T-helper 1 cell treated with Interleukin-12 subunit alpha and Interleukin-12 subunit beta and Interleukin-4 antibody, amounts not matched to agents 30 μg/mL and 1 μg/mL, for 36 hours (primary cell): ENCODE data around the gene POLE.

Source experiments
- H3K27ac Mint-ChIP-seq: one replicate; pipeline ENCODE4 v1.8.0; 2021; ENCODE audit warnings: mild to moderate bottlenecking, mixed read lengths
- H3K27me3 Mint-ChIP-seq: one replicate; pipeline ENCODE4 v1.8.0; 2021; ENCODE audit warnings: low read depth, mixed read lengths
- H3K36me3 Mint-ChIP-seq: one replicate; pipeline ENCODE4 v1.8.0; 2021; ENCODE audit warnings: low read depth, mixed read lengths
- H3K4me1 Mint-ChIP-seq: one replicate; pipeline ENCODE4 v1.8.0; 2021; ENCODE audit warnings: low read depth, mixed read lengths
- H3K4me3 Mint-ChIP-seq: one replicate; pipeline ENCODE4 v1.8.0; 2021; ENCODE audit warnings: mild to moderate bottlenecking, moderate library complexity, mixed read lengths
- H3K9me3 Mint-ChIP-seq: one replicate; pipeline ENCODE4 v1.8.0; 2021; ENCODE audit warnings: mixed read lengths

Gene POLE

DNA sequence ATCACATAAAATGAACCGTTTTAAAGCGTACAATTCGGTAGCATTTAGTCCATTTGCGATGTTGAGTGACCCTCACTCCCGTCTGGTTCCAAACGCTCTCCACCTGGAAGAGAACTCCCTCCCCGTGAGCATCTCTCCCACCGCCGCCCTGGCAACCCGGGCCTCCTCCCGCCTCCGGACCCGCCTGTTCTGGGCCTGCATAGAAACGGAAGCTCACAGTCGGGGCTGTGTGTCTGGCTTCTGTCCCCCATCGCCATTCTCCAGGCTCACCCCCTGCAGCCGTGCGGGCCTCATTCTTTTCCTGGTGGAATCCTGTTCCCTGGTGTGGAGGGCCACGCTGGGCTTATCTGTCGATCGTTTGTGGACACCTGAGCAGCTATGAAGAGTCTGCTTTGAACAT lies 94.1 kb downstream of the POLE start:
- Mint-ChIP-seq H3K27ac (no peak overlapping the region), H3K36me3 (no peaks in the 10 kb centered on the region), H3K4me1 (peaks cover 10% of the 10 kb centered on the region), H3K27me3 (peaks cover 15% of the 10 kb centered on the region), H3K9me3 (no peaks in the 10 kb centered on the region), H3K4me3 (no peak overlapping the region)

DNA sequence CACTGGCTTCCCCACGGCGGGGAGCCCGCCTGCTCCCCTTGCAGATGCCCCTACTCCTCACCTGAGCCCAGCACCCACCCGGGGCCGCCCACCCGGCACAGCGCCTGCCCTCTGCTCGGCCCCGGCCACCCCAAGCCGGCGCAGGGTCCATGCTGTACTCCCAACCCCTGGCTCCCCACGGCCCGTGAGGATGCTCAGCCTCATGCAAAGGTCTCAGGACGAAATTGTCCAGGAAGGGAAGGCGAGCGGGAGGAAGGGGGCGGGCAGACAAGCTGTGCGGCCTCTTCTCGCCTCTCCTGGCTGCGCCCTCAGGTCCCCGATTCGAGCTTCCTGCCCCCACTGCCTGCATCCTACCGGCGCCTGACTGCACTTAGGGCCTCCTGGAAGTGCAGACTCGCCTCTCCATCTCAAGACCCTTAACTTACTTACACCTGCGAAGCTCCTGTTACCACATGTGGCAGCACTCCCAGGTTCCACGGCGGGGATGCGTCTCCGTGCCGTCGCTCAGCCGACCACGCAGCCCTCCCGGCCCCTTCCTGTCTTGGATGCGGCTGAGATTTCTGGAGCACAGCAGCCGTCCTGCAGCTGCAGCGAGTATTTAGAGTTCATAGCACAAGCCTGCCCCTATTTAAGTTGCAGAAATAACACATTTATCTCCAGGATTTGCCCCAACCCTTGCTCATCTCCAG lies 94.7 kb downstream of the POLE start:
- Mint-ChIP-seq H3K9me3 (no peaks in the 10 kb centered on the region), H3K4me1 (peaks cover 7% of the 10 kb centered on the region), H3K27me3 (peaks cover 10% of the 10 kb centered on the region), H3K27ac (no peak overlapping the region), H3K36me3 (no peaks in the 10 kb centered on the region), H3K4me3 (no peak overlapping the region)

DNA sequence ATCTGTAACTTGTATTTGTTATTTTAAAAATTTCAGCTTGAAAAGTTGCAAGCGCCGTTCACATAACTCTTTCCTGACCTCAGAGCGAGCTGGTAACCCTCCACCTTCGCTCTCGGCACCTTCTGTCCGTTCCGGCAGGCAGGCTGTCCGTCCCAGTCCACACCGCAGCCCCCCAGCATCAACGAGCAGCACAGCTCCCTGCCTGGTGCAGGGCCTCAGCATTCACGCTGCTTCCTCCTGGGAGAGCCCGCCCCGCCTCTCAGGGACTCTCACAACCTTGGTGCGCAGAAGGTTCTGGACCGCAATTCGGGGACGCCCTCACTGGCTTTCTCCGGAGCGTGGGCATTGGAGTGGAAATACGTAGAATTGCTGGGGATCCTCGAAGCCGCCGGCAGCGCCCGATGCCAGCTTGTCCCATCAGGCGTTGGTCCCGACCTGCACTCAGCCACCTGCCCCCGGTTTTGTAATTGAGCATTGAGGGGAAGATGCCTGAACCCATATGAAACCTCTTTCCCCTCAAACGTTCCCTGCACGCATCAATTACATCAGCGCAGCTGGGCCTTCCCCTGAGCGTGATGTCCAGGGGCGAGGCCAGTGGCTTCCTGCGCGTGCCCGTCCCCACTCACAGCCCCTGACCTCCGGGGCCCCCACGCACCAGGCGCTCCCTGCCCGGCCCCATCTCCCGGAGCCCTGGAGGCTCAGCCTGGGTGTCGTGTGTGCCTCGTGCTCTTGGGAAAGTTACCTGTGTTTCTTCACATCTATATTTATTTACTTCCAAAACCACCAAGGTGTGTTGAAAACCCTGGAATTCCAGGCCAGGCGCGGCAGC lies 95.8 kb downstream of the POLE start:
- Mint-ChIP-seq H3K4me3 (no peak overlapping the region), H3K9me3 (no peaks in the 10 kb centered on the region), H3K27me3 (peaks cover 6% of the 10 kb centered on the region), H3K36me3 (no peaks in the 10 kb centered on the region), H3K27ac (no peak overlapping the region), H3K4me1 (peaks cover 4% of the 10 kb centered on the region)

DNA sequence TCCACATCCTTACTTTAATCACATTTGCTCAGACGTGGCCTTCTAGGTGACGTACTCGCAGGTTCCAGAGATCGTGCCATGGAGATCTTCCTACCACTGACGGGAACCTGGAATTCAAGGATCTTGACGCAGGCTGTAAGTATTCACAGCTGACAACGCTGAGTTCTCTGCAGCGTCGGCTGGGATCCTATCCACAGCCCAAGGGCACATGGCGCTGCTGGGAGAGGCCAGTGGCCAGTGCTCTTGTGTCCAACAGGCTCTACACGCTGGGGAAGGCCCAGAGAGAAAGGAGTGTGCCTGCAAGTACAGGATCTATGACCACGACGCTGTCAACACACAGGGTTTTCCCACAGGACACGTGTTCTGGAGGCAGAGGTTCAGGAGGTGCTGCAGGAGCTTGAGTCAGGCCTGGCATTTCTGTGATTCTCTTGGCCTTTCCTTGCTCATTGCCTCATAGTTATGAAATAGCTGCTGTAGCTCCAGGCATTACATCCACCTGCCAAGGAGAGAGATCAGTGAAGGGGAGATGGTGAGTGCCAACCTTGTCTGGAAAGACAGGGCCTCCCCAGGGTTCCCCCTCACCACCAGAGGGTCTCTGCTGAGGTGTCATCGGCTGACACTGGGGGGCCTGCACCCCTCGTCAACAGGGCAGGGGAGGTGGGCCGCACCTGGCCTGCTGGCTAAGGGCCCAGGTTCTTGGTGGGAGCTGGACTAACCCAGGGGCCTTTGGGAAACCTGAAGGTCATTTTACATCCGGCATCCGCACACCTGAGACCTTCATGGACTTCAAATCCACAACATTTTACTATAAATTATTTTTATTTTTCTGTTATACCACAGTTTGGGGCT lies 98.1 kb downstream of the POLE start:
- H3K27me3 Mint-ChIP-seq = peaks cover 5% of the 10 kb centered on the region
- H3K9me3 Mint-ChIP-seq = no peaks in the 10 kb centered on the region
- H3K27ac Mint-ChIP-seq = no peak overlapping the region
- peaks cover 4% of the 10 kb centered on the region for H3K4me1 Mint-ChIP-seq
- H3K4me3 Mint-ChIP-seq = no peak overlapping the region
- H3K36me3 Mint-ChIP-seq = no peaks in the 10 kb centered on the region

DNA sequence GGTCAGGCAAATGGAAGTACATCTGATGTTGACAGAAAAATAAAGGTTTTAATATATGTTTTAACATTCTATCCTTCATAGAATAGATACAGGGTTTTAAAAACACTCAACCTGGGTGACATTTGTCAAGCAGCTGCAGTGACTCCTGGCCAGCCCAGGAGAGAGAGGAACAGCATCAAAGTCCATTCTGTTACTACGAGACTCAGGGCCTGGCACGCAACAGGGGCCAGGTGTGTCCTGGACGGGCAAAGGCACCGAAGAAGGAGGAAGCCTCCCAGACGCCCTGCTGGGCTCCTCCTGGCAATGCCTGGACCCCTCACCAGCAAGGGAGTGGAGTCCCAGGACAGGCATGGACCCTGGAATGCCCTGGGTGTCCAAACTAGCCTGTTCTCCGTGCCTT lies 98.8 kb downstream of the POLE start:
- Mint-ChIP-seq H3K27ac (no peak overlapping the region), H3K4me1 (no peaks in the 10 kb centered on the region), H3K36me3 (peaks cover 3% of the 10 kb centered on the region), H3K4me3 (no peak overlapping the region), H3K9me3 (no peaks in the 10 kb centered on the region), H3K27me3 (no peaks in the 10 kb centered on the region)

DNA sequence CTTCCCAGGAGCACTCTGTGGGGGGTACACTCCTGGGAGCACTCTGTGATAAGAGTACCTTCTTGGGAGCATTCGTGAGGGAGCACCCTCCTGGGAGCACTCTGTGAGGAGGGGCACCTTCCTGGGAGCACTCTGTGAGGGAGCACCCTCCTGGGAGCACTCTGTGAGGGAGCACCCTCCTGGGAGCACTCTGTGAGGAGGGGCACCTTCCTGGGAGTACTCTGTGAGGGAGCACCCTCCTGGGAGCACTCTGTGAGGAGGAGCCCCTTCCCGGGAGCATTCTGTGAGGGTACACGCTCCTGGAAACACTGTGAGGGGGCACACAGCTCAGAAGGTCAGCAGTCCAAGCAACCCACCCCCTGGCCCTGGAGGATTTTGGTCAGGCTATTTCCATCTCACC lies 99.4 kb downstream of the POLE start:
- H3K4me3 Mint-ChIP-seq = no peak overlapping the region
- H3K4me1 Mint-ChIP-seq = no peaks in the 10 kb centered on the region
- peaks cover 3% of the 10 kb centered on the region for H3K36me3 Mint-ChIP-seq
- H3K27ac Mint-ChIP-seq = no peak overlapping the region
- no peaks in the 10 kb centered on the region for H3K27me3 Mint-ChIP-seq
- no peaks in the 10 kb centered on the region for H3K9me3 Mint-ChIP-seq

DNA sequence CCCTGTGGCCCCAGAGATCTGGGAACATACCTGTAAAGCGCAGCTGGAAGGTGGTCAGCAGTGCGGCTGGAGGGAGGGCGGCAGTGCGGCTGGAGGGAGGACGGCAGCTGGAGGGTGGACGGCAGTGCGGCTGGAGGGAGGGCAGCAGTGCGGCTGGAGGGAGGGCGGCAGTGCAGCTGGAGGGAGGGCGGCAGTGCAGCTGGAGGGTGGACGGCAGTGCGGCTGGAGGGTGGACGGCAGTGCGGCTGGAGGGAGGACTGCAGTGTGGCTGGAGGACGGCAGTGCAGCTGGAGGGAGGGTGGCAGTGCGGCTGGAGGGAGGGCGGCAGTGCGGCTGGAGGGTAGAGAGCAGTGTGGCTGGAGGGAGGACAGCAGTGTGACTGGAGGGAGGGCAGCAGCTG lies 100.2 kb downstream of the POLE start:
- H3K4me3 Mint-ChIP-seq = no peak overlapping the region
- H3K27ac Mint-ChIP-seq = no peak overlapping the region
- H3K9me3 Mint-ChIP-seq = no peaks in the 10 kb centered on the region
- H3K36me3 Mint-ChIP-seq = peaks cover 3% of the 10 kb centered on the region
- H3K27me3 Mint-ChIP-seq = no peaks in the 10 kb centered on the region
- H3K4me1 Mint-ChIP-seq = no peaks in the 10 kb centered on the region

DNA sequence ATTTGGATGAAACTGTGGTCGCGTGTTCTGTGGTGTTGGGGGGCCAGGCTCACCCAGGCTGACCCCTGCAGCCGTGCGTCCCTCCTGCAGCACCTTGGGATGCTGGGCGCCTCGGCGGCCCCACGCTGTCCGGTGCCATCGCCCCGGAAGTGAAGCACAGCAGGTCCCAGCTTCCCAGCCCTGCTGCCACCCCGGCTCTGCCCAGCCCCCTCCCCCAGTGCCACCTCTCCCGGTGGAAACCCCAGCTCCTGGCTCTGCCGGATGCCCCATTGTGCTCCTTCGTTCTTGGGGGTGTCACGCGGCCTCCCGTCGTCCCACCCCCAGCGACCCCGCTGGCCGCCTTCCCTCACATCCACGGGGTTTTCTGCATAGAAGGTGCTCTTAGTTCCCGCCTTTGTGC lies 102.0 kb downstream of the POLE start:
- no peak overlapping the region for H3K27ac Mint-ChIP-seq
- no peaks in the 10 kb centered on the region for H3K27me3 Mint-ChIP-seq
- peaks cover 3% of the 10 kb centered on the region for H3K36me3 Mint-ChIP-seq
- H3K4me3 Mint-ChIP-seq = no peak overlapping the region
- no peaks in the 10 kb centered on the region for H3K4me1 Mint-ChIP-seq
- no peaks in the 10 kb centered on the region for H3K9me3 Mint-ChIP-seq

DNA sequence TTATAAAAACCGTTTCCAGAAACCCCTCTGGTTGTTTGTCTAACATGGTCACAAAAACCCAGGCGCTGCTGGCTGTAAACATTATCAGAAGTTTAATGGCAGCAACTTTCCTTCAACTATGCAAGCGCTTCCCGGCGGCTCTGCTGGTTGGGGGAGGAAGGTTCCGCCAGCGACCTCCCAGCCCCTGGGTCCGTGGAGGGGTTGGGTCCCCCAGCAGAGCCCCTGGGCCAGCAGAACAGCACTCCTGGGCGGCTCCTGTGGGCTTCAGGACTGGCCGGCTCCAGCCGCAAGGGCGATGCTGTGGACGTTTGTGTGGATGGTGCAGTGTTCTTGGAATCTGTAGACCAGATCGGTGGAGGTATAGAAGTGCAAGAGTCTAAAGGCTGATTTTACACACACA lies 102.7 kb downstream of the POLE start:
- H3K27me3 Mint-ChIP-seq = no peaks in the 10 kb centered on the region

DNA sequence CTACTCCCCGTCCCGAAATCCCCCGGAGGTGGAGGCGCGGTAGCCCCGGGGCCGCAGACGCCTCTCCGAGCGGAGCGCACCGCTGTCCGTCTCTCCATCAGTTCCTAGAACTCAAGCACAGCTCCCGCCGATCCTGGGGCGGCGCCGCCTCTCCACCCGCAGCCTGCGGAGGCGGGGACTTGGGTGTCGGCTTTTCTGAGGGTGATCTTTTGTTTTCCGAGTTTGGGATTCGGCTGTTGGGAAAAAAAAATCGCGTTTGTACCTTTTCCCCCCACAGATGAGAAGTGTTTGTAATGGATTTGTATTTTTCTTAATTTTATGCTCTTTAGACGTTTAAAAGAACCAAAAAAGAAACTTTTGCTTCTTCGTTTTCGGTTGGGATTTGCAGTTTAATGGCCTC lies 103.4 kb downstream of the POLE start:
- H3K36me3 Mint-ChIP-seq = peaks cover 3% of the 10 kb centered on the region
- no peak overlapping the region for H3K4me3 Mint-ChIP-seq
- no peak overlapping the region for H3K27ac Mint-ChIP-seq
- H3K9me3 Mint-ChIP-seq = no peaks in the 10 kb centered on the region
- H3K27me3 Mint-ChIP-seq = no peaks in the 10 kb centered on the region
- H3K4me1 Mint-ChIP-seq = no peaks in the 10 kb centered on the region

More for the DNA sequence above, 102.7 kb downstream of the POLE start:
- Mint-ChIP-seq H3K36me3 (peaks cover 3% of the 10 kb centered on the region), H3K4me1 (no peaks in the 10 kb centered on the region), H3K9me3 (no peaks in the 10 kb centered on the region), H3K27ac (no peak overlapping the region), H3K4me3 (no peak overlapping the region)

DNA sequence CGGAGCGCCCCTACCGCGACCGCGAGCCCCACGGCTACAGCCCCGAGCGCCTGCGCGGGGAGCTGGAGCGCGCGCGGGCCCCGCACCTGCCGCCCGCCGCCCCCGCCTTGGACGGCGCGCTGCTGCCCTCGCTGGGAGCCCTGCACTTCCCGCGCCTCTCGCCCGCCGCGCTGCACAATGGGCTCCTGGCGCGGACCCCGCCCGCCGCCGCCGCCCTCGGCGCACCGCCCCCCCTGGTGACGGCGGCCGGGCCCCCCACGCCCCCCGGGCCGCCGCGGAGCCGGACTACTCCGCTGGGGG lies 103.8 kb downstream of the POLE start:
- Mint-ChIP-seq H3K4me3 (no peak overlapping the region), H3K27me3 (no peaks in the 10 kb centered on the region), H3K36me3 (peaks cover 3% of the 10 kb centered on the region), H3K4me1 (no peaks in the 10 kb centered on the region), H3K9me3 (no peaks in the 10 kb centered on the region), H3K27ac (no peak overlapping the region)

DNA sequence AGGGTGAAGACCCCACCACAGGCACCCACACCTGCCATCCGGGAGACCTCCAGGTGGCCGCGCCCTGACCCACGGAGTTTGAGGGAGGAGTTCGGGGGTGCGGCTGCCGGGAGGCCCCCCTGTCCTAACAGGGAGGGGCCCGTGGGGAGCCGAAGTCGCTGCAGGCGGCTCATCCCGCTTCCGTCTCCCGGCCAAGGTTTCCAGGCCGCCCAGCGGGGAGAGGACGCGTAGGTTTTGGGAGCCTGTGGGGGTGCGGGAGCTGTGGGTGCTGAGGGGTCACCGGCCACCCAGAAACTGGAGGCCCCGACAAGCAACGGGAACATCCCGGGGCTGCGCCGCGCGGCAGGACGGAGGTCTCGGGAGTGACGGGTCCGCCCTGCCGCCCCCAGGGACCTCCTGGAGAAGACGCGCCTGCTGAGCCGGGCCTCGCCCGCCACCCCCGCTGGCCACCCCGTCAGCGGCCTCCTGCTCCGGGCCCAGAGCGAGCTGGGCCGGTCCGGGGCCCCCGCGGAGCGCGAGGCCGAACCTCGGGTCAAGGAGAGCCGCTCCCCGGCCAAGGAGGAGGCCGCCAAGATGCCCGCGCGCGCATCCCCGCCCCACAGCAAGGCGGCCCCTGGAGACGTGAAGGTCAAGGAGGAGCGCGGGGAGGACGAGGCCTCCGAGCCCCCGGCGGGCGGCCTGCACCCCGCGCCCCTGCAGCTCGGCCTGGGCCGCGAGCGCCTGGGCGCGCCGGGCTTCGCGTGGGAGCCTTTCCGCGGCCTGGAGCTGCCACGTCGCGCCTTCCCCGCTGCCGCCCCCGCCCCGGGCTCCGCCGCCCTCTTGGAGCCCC lies 104.3 kb downstream of the POLE start:
- Mint-ChIP-seq H3K4me1 (no peaks in the 10 kb centered on the region), H3K27me3 (no peaks in the 10 kb centered on the region), H3K36me3 (peaks cover 5% of the 10 kb centered on the region), H3K27ac (no peak overlapping the region), H3K9me3 (no peaks in the 10 kb centered on the region), H3K4me3 (no peak overlapping the region)

DNA sequence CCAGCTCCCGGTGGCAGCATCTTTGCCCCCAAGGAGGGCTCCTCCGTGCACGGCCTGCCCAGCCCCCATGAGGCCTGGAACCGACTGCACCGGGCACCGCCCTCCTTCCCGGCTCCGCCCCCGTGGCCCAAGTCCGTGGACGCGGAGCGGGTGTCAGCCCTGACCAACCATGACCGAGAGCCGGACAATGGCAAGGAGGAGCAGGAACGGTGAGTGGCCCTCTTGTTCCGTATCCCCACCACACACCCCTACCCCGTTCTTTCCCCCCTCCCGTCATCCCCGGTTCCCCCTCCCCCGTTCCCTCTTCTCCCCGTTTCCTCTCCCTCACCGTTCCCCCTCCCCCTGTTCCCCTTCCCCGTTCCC lies 105.1 kb downstream of the POLE start:
- Mint-ChIP-seq H3K36me3 (peaks cover 5% of the 10 kb centered on the region), H3K9me3 (no peaks in the 10 kb centered on the region), H3K4me1 (no peaks in the 10 kb centered on the region), H3K27me3 (no peaks in the 10 kb centered on the region), H3K4me3 (no peak overlapping the region), H3K27ac (no peak overlapping the region)

DNA sequence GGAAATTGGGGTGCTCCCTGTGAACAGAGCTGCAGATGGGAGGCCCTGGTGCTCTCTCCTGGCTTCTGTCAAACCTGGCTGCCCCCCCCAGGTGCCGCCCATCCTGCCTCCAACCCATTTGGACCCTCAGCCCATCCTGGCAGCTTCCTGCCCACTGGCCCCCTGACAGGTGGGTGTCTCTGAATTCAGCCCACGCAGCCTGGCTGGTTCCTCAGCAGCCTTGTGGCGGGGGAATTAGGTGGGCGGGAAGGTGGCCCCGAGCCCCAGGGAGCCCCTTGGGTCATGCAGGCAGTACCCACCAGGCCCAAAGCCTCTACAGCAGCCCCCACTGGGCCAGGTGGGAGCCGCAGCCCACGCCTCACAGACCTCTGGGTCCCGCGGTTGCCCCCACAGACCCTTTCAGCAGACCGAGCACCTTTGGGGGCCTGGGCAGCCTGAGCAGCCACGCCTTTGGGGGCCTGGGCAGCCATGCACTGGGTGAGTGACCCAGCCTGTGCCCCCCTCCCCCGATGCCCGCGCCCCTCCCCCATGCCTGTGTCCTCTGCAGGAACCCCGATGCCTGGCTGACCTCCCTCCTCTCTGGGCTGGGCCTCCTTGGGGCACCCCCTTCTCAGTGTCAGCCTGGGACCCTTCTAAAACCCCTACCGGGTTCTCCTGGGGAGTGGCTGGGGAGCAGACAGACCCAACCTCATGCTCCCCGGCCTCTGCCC lies 105.6 kb downstream of the POLE start:
- Mint-ChIP-seq H3K9me3 (no peaks in the 10 kb centered on the region), H3K27me3 (no peaks in the 10 kb centered on the region), H3K4me3 (no peak overlapping the region), H3K27ac (no peak overlapping the region), H3K36me3 (peaks cover 5% of the 10 kb centered on the region), H3K4me1 (no peaks in the 10 kb centered on the region)
